ENCODE measurements around the gene PLXNC1.

The PLXNC1 gene

GRCh38 chr12:94182986-94183707 is 34.8 kb downstream of the PLXNC1 start:
- DNase-seq (ENCODE audit: low spot score): no peak

DNA sequence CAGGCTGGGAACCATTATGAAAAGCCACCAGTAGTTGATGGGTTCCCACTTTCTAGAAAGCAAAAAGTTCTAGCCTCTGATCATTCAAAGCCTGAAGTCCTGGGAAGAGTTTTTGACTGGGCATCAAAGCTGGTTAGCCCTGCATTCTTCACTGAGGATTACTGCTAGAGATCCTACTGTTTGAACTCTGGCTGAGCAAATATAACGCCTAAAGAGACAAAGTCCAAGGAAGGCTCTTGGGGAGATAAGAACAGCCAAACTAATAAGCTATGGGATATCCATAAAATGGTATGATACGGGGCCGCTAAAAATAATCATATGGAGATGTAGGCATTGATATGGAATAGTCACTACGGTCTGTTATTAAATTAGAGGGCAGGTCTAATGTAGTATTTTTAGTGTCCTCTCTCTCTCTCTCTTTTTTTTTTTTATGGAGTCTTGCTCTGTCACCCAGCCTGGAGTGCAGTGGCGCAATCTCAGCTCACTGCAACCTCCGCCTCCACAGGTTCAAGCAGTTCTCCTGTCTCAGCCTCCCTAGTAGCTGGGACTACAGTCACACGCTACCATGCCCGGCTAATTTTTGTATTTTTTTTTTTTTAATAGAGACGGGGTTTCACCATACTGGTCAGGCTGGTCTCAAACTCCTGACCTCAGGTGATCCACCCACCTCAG is 35.5 kb downstream of the PLXNC1 start:
- DNase-seq (ENCODE audit: low spot score): no peak

DNA sequence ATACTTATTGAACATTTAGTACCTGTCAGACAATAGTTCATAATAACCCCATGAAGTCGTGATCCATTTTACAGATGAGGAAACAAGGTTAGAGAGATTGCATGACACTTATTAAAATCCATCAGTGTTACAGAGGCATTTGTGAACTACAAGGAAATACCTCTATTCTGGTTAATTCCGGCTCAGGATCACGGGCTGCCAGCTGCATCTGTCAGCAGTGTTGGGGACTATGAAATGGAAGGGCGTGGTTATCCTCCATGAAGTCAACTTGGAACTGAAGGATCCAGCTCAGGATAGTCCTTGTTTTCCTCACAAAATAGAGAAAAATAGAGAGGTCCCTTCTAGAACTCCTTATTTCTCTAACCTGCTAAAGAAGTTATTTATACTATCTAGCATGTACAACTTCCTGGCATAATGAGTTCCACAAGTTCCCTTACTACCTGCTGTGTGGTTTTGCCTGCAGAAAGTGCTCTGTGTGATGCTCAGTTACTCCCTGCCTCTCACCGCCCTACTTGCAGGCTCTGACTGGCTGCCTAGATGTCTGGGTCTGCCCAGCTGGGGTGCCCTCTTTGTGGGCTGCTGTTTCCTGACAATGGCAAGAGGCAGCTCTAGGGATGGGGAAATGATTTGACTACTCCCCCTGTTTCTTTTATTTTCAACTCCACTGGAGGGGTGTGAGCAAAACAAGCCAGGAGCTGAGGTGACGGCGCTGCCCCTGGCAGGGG is 36.8 kb downstream of the PLXNC1 start:
- DNase-seq (ENCODE audit: low spot score): no peak

DNA sequence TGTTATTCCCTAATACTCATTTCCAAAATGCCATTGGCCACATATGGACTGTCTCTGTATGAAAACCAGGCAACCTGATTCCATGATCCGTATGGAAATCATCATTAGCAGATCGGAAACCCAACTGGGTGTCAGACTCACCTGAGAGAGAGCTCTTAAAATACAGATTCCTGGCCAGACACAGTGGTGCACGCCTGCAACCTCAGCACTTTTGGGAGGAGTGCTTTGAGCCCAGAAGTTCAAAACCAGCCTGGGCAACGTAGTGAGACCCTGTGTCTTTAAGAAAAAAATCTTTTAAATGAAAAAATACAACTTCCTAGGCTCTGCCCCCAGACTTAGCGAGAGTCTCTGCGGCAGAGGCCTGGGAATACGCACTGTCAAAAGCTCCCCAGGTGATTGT is 37.4 kb downstream of the PLXNC1 start:
- no peak for DNase-seq (ENCODE audit: low spot score)

DNA sequence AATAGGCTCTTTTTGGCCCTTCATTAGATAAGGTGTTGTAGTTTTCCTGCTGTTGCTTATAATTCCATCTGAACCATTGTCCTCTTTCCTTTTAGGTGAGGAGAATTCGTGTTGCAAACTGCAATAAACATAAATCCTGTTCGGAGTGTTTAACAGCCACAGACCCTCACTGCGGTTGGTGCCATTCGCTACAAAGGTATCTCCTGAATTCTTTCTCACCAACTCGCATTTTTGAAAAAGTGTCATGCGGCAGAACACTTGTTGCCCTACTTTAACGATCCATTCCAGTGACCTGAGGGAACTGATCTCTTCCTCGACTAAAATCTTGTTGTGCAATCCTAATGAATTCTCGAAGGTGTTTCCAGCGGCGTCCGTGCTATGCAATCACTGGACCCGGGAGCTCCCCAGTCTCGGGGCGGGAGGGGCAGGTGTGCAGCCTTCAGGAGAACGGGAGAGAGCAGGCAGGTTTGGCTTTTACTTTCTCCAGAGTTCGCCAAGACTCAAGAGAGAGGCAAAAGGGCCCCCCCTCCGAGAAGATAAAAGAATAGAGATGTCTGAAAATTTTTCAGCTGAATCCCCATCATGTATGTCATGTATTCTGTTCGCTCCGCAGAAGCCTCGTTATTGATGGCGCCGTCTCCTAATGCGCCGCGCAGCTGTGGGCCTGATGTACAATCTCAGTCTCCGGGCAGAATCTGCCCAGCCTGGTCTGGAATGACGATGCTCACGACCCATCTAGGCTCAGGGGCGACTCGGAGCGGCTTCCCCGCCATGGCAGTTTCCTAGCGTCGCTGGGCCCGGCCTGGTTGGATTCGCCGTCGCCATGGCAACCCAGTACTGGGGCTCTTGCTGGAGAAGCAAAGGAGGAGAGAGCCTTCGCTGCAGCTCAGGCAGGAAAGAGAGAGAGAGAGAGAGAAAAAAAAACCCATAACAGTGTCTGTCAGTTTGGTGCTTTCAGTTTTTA is 38.2 kb downstream of the PLXNC1 start:
- DNase-seq (ENCODE audit: low spot score): peak; percentile 42

- DNase-seq (ENCODE audit: low spot score): no peak
Measured at GRCh38 chr12:94187361-94187760, 39.0 kb downstream of the PLXNC1 start.

- no peak for DNase-seq (ENCODE audit: low spot score)
Measured at GRCh38 chr12:94190623-94191022, 42.2 kb downstream of the PLXNC1 start.

DNA sequence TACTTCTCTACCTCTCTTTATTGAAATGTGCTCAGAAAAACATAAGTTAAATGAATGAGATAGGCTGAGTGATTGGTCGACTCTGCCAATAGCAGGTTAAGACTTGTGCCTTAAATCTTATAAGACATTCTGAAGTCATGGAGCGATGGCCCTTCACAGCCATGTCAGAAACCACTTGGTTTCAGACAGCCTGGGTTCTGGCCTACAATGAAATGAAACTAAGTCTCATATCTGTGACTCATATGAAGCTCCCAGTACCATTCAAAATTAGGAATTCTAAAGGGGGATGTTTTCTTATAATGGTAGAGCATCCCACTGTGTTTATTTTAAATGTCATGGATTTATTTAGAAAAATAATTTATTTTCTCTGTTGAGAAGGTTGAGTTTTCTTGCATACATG is 42.6 kb downstream of the PLXNC1 start:
- no peak for DNase-seq (ENCODE audit: low spot score)

- DNase-seq (ENCODE audit: low spot score): no peak
Measured at GRCh38 chr12:94191811-94192210, 43.4 kb downstream of the PLXNC1 start.

GRCh38 chr12:94192506-94192905 is 44.1 kb downstream of the PLXNC1 start:
- no peak for DNase-seq (ENCODE audit: low spot score)

DNA sequence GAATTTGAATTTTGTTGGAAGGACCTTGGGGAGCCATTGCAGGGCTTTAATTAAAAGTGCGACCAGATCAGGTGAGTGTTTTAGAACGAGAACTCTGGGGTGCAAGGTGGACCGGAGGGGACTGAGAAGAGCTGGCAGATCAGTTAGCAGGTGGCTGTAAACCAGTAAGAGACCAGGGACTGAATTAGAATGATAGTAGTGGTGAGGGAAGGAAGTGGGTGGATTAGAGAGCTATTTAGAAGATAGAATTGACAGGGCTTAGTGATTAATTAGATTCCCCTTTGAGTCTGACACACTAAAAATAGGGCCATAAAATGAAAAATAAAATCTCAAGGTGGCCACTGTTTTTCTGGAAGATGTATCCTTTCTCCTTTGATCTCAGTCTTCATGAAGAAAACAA is 44.8 kb downstream of the PLXNC1 start:
- DNase-seq (ENCODE audit: low spot score): no peak

DNA sequence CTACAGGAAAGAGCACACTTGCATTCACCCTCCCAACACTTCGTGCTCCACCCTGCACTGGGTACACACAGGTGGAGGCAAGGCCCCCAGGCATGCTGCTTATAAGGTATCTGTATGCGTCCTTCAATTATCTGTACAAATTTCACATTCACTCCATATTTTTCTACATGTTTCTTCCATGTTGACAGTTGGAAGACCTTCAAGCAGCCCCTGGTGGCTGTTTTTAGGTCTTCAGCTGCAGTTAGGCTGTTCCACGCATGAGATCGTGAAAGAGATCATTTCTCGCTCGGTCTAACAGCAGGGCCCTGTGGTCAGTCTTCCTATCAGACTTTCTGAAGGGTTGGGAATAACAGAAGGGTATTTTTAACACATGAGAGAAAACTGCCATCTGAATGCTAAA is 47.1 kb downstream of the PLXNC1 start:
- DNase-seq (ENCODE audit: low spot score): no peak

DNA sequence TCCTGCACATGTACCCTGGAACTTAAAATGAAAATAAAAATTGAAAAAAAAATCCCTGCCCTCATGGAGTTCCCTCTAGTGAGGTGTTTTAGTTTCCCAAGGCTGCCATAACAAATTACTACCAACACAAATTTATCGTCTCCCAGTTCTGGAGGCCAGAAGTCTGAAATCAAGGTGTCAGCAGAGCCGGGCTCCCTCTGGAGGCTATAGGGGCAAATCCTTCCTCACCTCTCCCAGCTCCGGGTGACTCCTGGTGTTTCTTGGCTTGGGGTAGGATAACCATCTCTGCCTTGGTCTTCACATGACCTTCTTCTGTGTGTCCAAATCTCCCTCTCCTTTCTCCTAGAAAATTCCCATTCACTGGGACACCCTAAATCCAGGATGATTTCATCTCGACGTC is 50.1 kb downstream of the PLXNC1 start:
- no peak for DNase-seq (ENCODE audit: low spot score)

DNA sequence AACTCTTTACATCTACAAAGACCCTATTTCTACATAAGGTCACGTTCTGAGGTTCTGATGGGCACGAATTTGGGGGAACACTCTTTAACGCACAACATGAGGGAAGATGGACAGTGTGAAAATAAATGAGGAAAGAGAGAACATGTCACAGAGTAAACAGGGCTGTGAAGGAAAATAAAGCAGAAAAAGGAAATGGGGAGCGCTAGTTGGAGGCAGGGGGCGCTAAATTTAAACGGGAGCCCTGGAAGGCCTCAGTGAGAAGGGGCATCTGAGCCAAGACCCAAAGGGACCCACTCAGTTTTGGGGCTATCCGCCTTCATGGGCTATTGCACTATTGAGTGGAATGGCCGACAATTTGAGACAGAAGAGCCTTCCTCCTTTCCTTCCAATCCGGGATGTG is 50.5 kb downstream of the PLXNC1 start:
- DNase-seq (ENCODE audit: low spot score): no peak

DNA sequence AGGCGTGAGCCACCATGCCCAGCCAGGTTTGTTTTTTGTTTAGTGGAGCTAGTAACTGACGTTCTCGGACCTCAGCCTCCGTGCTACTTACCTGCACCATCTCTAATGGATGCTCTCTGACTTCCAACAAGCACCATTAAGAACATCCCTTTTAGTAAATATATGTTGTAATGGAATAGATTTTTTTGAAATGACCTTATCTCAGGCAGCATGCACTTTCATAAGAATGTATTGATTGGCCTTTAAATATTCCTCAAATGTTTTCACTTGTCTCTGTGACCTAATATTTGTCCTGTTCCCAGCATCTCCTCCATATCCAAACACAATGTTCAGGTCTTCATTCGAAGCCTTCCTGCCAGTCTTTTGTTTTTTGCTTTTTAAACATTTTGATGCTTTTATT is 51.7 kb downstream of the PLXNC1 start:
- DNase-seq (ENCODE audit: low spot score): no peak

DNA sequence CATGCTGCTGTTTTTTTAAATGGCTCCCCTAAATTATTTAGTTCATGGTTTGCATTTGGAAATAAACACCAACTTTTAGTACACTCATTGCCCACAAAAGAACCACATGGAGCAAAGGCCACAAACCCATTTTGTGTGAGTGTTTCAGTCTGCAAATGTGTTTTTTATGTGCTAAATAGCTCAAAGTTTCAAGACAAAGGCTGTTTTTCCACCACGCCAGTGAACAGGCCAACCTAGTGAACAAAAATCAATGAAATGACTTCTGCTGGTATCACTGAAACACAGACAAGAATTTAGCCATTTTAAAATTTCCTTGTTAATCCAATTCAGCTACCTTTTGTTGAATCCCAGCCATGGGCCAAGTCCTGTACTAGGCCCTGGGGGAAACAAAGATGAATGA is 52.3 kb downstream of the PLXNC1 start:
- DNase-seq (ENCODE audit: low spot score): no peak

GRCh38 chr12:94202245-94203180 is 54.1 kb downstream of the PLXNC1 start:
- DNase-seq (ENCODE audit: low spot score): no peak

DNA sequence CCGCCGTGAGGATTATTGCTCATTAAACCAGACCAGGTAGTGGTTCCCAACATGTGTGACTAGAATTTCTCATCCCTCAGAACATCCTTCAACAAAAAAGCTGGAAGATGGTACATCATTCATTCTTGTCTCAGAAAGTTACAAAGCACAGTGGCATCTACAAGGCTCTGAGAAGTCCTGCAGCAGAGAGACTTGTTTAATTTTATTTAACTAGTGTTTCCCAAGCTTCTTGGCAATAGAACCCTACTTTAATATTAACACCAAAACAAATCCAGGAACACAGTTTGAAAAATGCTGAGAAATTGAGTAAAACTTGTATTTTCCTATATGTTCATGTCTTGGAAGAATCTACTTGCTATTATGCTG is 54.8 kb downstream of the PLXNC1 start:
- no peak for DNase-seq (ENCODE audit: low spot score)

DNA sequence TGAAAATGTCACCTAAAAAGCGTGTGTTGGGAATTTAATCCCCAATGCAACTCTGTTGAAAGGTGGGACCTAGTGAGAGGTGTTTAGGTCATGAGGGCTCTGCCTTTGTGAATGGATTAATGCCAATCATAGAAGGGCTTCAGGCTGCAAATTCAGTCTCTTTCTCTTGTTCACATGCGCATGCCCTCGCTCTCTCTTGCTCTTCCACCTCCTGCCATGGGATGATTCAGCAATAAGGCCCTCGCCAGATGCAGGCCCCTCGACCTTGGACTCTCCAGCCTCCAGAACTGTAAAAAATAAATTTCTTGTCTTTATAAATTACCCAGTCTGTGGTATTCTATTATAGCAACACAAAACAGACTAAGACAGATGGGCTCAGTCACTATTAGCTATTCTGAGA is 55.4 kb downstream of the PLXNC1 start:
- no peak for DNase-seq (ENCODE audit: low spot score)

GRCh38 chr12:94204499-94205247 is 56.3 kb downstream of the PLXNC1 start:
- DNase-seq (ENCODE audit: low spot score): no peak
